IPS-20b (cell line): ENCODE measurements around the gene LHX5.
A peak's percentile ranks its signal among the peaks of the same experiment; 100 is the strongest.

Experiments used
- H3K27ac ChIP-seq: one replicate; pipeline ENCODE4 v1.5.1; 2013; ENCODE audit warnings: low read length
- H3K27me3 ChIP-seq: 2 replicates; pipeline ENCODE4 v1.6.1; 2013; ENCODE audit warnings: mild to moderate bottlenecking, low read length, inconsistent platforms; ENCODE audit not compliant: insufficient read depth
- H3K36me3 ChIP-seq: 2 replicates; pipeline ENCODE4 v1.6.1; 2013; ENCODE audit warnings: low read depth, mild to moderate bottlenecking, inconsistent platforms, low read length, moderate library complexity; ENCODE audit not compliant: insufficient read depth
- H3K4me1 ChIP-seq: 2 replicates; pipeline ENCODE4 v1.6.1; 2013; ENCODE audit warnings: mild to moderate bottlenecking, control low read depth, inconsistent platforms, low read length, moderate library complexity; ENCODE audit not compliant: insufficient read depth
- H3K4me3 ChIP-seq: 2 replicates; pipeline ENCODE4 v1.5.1; 2013; ENCODE audit warnings: mild to moderate bottlenecking, low read length, inconsistent platforms
- H3K9ac ChIP-seq: 2 replicates; pipeline ENCODE4 v1.6.1; 2013; ENCODE audit warnings: low read depth, mild to moderate bottlenecking, inconsistent platforms, low read length, moderate library complexity
- H3K9me3 ChIP-seq: 2 replicates; pipeline ENCODE4 v1.6.1; 2013; ENCODE audit warnings: mild to moderate bottlenecking, low read depth, low read length, inconsistent platforms; ENCODE audit not compliant: insufficient read depth

The LHX5 gene

GRCh38 chr12:113435367-113435766, 36.3 kb downstream of the LHX5 start:
- H3K4me3 ChIP-seq = no peak overlapping the region

GRCh38 chr12:113432986-113433385, 38.7 kb downstream of the LHX5 start:
- Histone ChIP-seq H3K9me3 (no peaks in the 10 kb centered on the region), H3K4me3 (no peak overlapping the region), H3K27me3 (no peaks in the 10 kb centered on the region; the same call in 1 of the 2 replicates), H3K27ac (no peak overlapping the region), H3K4me1 (no peaks in the 10 kb centered on the region), H3K9ac (no peak overlapping the region), H3K36me3 (no peaks in the 10 kb centered on the region)

More at GRCh38 chr12:113435367-113435766, 36.3 kb downstream of the LHX5 start:
- Histone ChIP-seq H3K27me3 (no peaks in the 10 kb centered on the region; the same call in none of the 2 replicates), H3K36me3 (no peaks in the 10 kb centered on the region), H3K9ac (no peak overlapping the region), H3K4me1 (no peaks in the 10 kb centered on the region), H3K9me3 (no peaks in the 10 kb centered on the region), H3K27ac (no peak overlapping the region)

- H3K4me1 ChIP-seq = 0 out of 2 replicates have a peak, but pooled peaks cover 3% of the 10 kb centered on the region
- no peak overlapping the region for H3K27ac ChIP-seq
- H3K9ac ChIP-seq = no peak overlapping the region
- no peaks in the 10 kb centered on the region for H3K27me3 ChIP-seq
- no peaks in the 10 kb centered on the region for H3K9me3 ChIP-seq
- no peaks in the 10 kb centered on the region for H3K36me3 ChIP-seq
- no peak overlapping the region for H3K4me3 ChIP-seq
Measured at GRCh38 chr12:113428482-113428881, 43.2 kb downstream of the LHX5 start.

- Histone ChIP-seq H3K27ac (no peak overlapping the region), H3K9me3 (no peaks in the 10 kb centered on the region), H3K4me3 (no peak overlapping the region), H3K4me1 (0 out of 2 replicates have a peak, but pooled peaks cover 3% of the 10 kb centered on the region), H3K36me3 (no peaks in the 10 kb centered on the region), H3K9ac (no peak overlapping the region), H3K27me3 (no peaks in the 10 kb centered on the region)
Measured at GRCh38 chr12:113427882-113428281, 43.8 kb downstream of the LHX5 start.

GRCh38 chr12:113425960-113426453, 45.7 kb downstream of the LHX5 start:
- Histone ChIP-seq H3K4me1 (peaks cover 9% of the 10 kb centered on the region; the same call in 1 of the 2 replicates), H3K27ac (no peak overlapping the region), H3K4me3 (peak overlapping the region; percentile 48; the same call in 1 of the 2 replicates), H3K9me3 (no peaks in the 10 kb centered on the region), H3K36me3 (no peaks in the 10 kb centered on the region), H3K9ac (peak overlapping the region; percentile 73; the same call in 1 of the 2 replicates), H3K27me3 (no peaks in the 10 kb centered on the region)

- H3K36me3 ChIP-seq = no peaks in the 10 kb centered on the region
- H3K9ac ChIP-seq = peak overlapping the region; percentile 73; the same call in 1 of the 2 replicates
- peak overlapping the region; percentile 48; the same call in 1 of the 2 replicates for H3K4me3 ChIP-seq
- no peaks in the 10 kb centered on the region for H3K9me3 ChIP-seq
- no peak overlapping the region for H3K27ac ChIP-seq
- no peaks in the 10 kb centered on the region for H3K27me3 ChIP-seq
- H3K4me1 ChIP-seq = peaks cover 9% of the 10 kb centered on the region; the same call in 1 of the 2 replicates
Measured at GRCh38 chr12:113424915-113425823, 46.5 kb downstream of the LHX5 start.

- Histone ChIP-seq H3K36me3 (no peaks in the 10 kb centered on the region), H3K27me3 (no peaks in the 10 kb centered on the region), H3K4me1 (peaks cover 9% of the 10 kb centered on the region; the same call in 1 of the 2 replicates)
Measured at GRCh38 chr12:113424456-113424855, 47.2 kb downstream of the LHX5 start.

GRCh38 chr12:113422886-113423669, 48.6 kb downstream of the LHX5 start:
- H3K4me3 ChIP-seq = peak overlapping the region; percentile 42; the same call in 1 of the 2 replicates
- H3K27me3 ChIP-seq = no peaks in the 10 kb centered on the region
- H3K27ac ChIP-seq = no peak overlapping the region
- no peaks in the 10 kb centered on the region for H3K9me3 ChIP-seq
- H3K4me1 ChIP-seq = peaks cover 9% of the 10 kb centered on the region; the same call in 1 of the 2 replicates
- no peaks in the 10 kb centered on the region for H3K36me3 ChIP-seq
- H3K9ac ChIP-seq = peak overlapping the region; percentile 51; the same call in 1 of the 2 replicates

More at GRCh38 chr12:113424456-113424855, 47.2 kb downstream of the LHX5 start:
- Histone ChIP-seq H3K9me3 (no peaks in the 10 kb centered on the region), H3K27ac (no peak overlapping the region), H3K9ac (no peak overlapping the region), H3K4me3 (no peak overlapping the region)

GRCh38 chr12:113422030-113422885, 49.4 kb downstream of the LHX5 start, which contains the start of gene SDSL:
TSS of gene SDSL (plus strand) at chr12:113422380. CDS start at chr12:113427983, 5,603 bp downstream.
- Histone ChIP-seq H3K36me3 (no peaks in the 10 kb centered on the region), H3K4me3 (peak within 1 kb of the TSS; percentile 42; the same call in 1 of the 2 replicates), H3K9me3 (no peaks in the 10 kb centered on the region), H3K9ac (peak within 1 kb of the TSS; percentile 51; the same call in 1 of the 2 replicates), H3K27ac (no peak within 1 kb of the TSS), H3K27me3 (no peaks in the 10 kb centered on the region), H3K4me1 (peaks cover 9% of the 10 kb centered on the region; the same call in 1 of the 2 replicates)

- no peaks in the 10 kb centered on the region for H3K27me3 ChIP-seq
- H3K36me3 ChIP-seq = no peaks in the 10 kb centered on the region
- no peak overlapping the region for H3K4me3 ChIP-seq
- no peak overlapping the region for H3K27ac ChIP-seq
- H3K9me3 ChIP-seq = no peaks in the 10 kb centered on the region
- no peak overlapping the region for H3K9ac ChIP-seq
- peaks cover 9% of the 10 kb centered on the region; the same call in 1 of the 2 replicates for H3K4me1 ChIP-seq
Measured at GRCh38 chr12:113420996-113421595, 50.6 kb downstream of the LHX5 start.
